B cell (primary cell): ENCODE measurements around the gene KIRREL3. TPM values are rescaled to one million over a fixed set of nuclear protein-coding genes. Genes with fewer than 3 reads are reported as not detected.

Experiments
- ATAC-seq: fragments of 200-7000 bp; cut with Tn5 transposase; one replicate; pipeline ENCODE4 v1.10.0; 2021; ENCODE audit warnings: low read depth, mild to moderate bottlenecking, moderate number of reproducible peaks, moderate library complexity
- CTCF ChIA-PET: fragments of 350-600 bp; sonication (Branson Sonifier 250); formaldehyde crosslinking; loops from one replicate; lab custom pipeline; 2021; ENCODE audit warnings: antibody characterized with exemption, inconsistent platforms; lab: Charles Lee
- POLR2A ChIA-PET: fragments of 350-600 bp; sonication (Branson Sonifier 250); formaldehyde crosslinking; loops from one replicate; lab custom pipeline; 2021; ENCODE audit warnings: antibody characterized with exemption; lab: Charles Lee
- DNase-seq: peaks from one replicate; pipeline ENCODE4 v3.0.0; 2013
- H2AFZ ChIP-seq: 2 replicates; pipeline ENCODE4 v1.6.1; 2012; ENCODE audit warnings: mild to moderate bottlenecking, low read depth, low read length; ENCODE audit not compliant: insufficient read depth, poor library complexity, severe bottlenecking
- H3K27ac ChIP-seq, 2 donors: 1 replicate in 1 of 2; 2 replicates in 1 of 2; pipeline ENCODE4 v1.5.1; 2012 to 2013; ENCODE audit warnings: low read length in 2 of 2, mild to moderate bottlenecking in 2 of 2, moderate library complexity in 1 of 2
- H3K27me3 ChIP-seq, 4 experiments: fragments of 200-600 bp in 1 of 4; sonication (generic) in 1 of 4; replicated peaks in 1 of 4; 1 replicate in 2 of 4; 2 replicates in 2 of 4; pipeline versions ENCODE4 v1.6.1 to v1.7.0; 2013 to 2016; ENCODE audit warnings: low read length in 3 of 4, mild to moderate bottlenecking in 2 of 4, mixed read lengths in 1 of 4, moderate library complexity in 1 of 4; ENCODE audit not compliant: insufficient read depth in 4 of 4, control insufficient read depth in 3 of 4; ENCODE audit errors: control extremely low read depth in 1 of 4
- H3K36me3 ChIP-seq, 2 experiments: replicated peaks in 1 of 2; 1 replicate in 1 of 2; 2 replicates in 1 of 2; pipeline versions ENCODE4 v1.6.1 to v1.7.1; 2013; ENCODE audit warnings: low read length in 1 of 2; ENCODE audit not compliant: insufficient read depth in 2 of 2, control insufficient read depth in 1 of 2; ENCODE audit errors: control extremely low read depth in 1 of 2, extremely low read depth in 1 of 2
- H3K4me1 ChIP-seq, 2 donors: fragments of 200-600 bp in 1 of 2; sonication (generic) in 1 of 2; 1 replicate in 1 of 2; 2 replicates in 1 of 2; pipeline versions ENCODE4 v1.5.1 to v1.6.1; 2013 to 2017; ENCODE audit warnings: low read length in 2 of 2; ENCODE audit not compliant: control insufficient read depth in 2 of 2, insufficient read depth in 2 of 2
- H3K4me2 ChIP-seq: replicated peaks from 2 replicates; pipeline ENCODE3; 2012; ENCODE audit warnings: mild to moderate bottlenecking, low read depth, low read length; ENCODE audit not compliant: poor library complexity, severe bottlenecking
- H3K4me3 ChIP-seq, 5 experiments: fragments of 200-600 bp in 1 of 5; sonication (generic) in 1 of 5; 1 replicate in 3 of 5; 2 replicates in 2 of 5; pipeline versions ENCODE4 v1.5.1 to v1.7.0; 2011 to 2016; ENCODE audit warnings: low read length in 4 of 5, mild to moderate bottlenecking in 4 of 5, low read depth in 2 of 5, control low read depth in 1 of 5, moderate library complexity in 1 of 5; ENCODE audit not compliant: insufficient read depth in 1 of 5; ENCODE audit errors: control extremely low read depth in 1 of 5, extremely low read depth in 1 of 5
- H3K79me2 ChIP-seq: fragments of 200-600 bp; sonication (generic); one replicate; pipeline ENCODE4 v1.6.0; 2016; ENCODE audit warnings: low read length; ENCODE audit not compliant: control insufficient read depth, insufficient read depth
- H3K9ac ChIP-seq: fragments of 200-600 bp; sonication (generic); 2 replicates; pipeline ENCODE4 v1.6.1; 2017; ENCODE audit warnings: mild to moderate bottlenecking, low read length, moderate library complexity
- H3K9me3 ChIP-seq, 3 donors: one replicate each; pipeline versions ENCODE4 v1.6.1 to v1.7.1; 2013; ENCODE audit warnings: low read length in 2 of 3; ENCODE audit not compliant: control insufficient read depth in 2 of 3, insufficient read depth in 1 of 3; ENCODE audit errors: control extremely low read depth in 1 of 3
- H4K20me1 ChIP-seq: 2 replicates; pipeline ENCODE4 v1.6.0; 2012; ENCODE audit warnings: mild to moderate bottlenecking, low read length; ENCODE audit not compliant: insufficient read depth, control insufficient read depth, poor library complexity, severe bottlenecking
- H3K27ac Mint-ChIP-seq: one replicate; pipeline ENCODE4 v1.8.0; 2021; ENCODE audit warnings: mixed read lengths
- H3K27me3 Mint-ChIP-seq: one replicate; pipeline ENCODE4 v1.8.0; 2021; ENCODE audit warnings: mixed read lengths
- H3K4me1 Mint-ChIP-seq: one replicate; pipeline ENCODE4 v1.8.0; 2021; ENCODE audit warnings: mixed read lengths
- H3K4me3 Mint-ChIP-seq: one replicate; pipeline ENCODE4 v1.8.0; 2021; ENCODE audit warnings: mixed read lengths
- H3K9me3 Mint-ChIP-seq: one replicate; pipeline ENCODE4 v1.8.0; 2022; ENCODE audit warnings: mixed read lengths; ENCODE audit not compliant: insufficient read depth
- CTCF ChIP-seq: fragments of 200-600 bp; IDR thresholded peaks from one replicate; pipeline ENCODE4 v1.8.0; 2022; ENCODE audit warnings: antibody characterized with exemption, mild to moderate bottlenecking
- EZH2 ChIP-seq: IDR thresholded peaks from 2 replicates; pipeline ENCODE4 v1.6.1; 2012; ENCODE audit warnings: borderline replicate concordance, low read depth, mild to moderate bottlenecking, moderate library complexity, low read length; ENCODE audit not compliant: insufficient read depth, poor library complexity, severe bottlenecking
- WGBS: methylation state at CpG from one replicate; pipeline ENCODE4 v1.1.5; 2013; ENCODE audit warnings: missing lambda C conversion rate; ENCODE audit not compliant: insufficient coverage; 5-methylcytosine and 5-hydroxymethylcytosine counted together
- intact Hi-C: fragments of 100-400 bp; cut with micrococcal nuclease; formaldehyde crosslinking; loops from one replicate; pipeline ENCODE4 v1.10.0; 2022
- polyA plus RNA-seq: library from polyadenylated mRNA; depleted of rRNA; stranded (reverse); fragments of >200 nt; gene quantifications from 2 replicates; pipeline ENCODE4 v1.2.3, GENCODE V29; 2012
- total RNA-seq, 2 donors: library from RNA; stranded (reverse); fragments of 120-200 nt in 1 of 2; gene quantifications; 1 replicate in 1 of 2; 2 replicates in 1 of 2; pipeline versions ENCODE4 v1.2.3 to v1.2.4, GENCODE V29; 2013 to 2022

Gene KIRREL3
- total and polyA plus RNA-seq, 2 donors (not counting 1 experiment from before 2014, with no cell fraction given): not detected

GRCh38 chr11:126393143-126393542 is 607.4 kb downstream of the KIRREL3 start:
- no peak for DNase-seq
- Histone ChIP-seq H3K4me2 (no peak overlapping the region), H3K4me1 (peaks cover 4 to 8% of the 10 kb centered on the region in 2 donors), H2AFZ (no peak overlapping the region), H3K4me3 (no peak overlapping the region), H4K20me1 (no peaks in the 10 kb centered on the region), H3K27ac (no peak overlapping the region), H3K27me3 (peaks cover 0 to 9% (median 0%) of the 10 kb centered on the region in 4 experiments), H3K9me3 (no peaks in the 10 kb centered on the region), H3K9ac (no peak overlapping the region), H3K79me2 (no peaks in the 10 kb centered on the region), H3K36me3 (no peaks in the 10 kb centered on the region)
- intact Hi-C loops: no loop called here
- TF ChIP-seq CTCF (no peak), EZH2 (no peak)
- no peaks in the 10 kb centered on the region for H3K9me3 Mint-ChIP-seq
- H3K27me3 Mint-ChIP-seq: peaks cover 11% of the 10 kb centered on the region
- 89% methylated on average over 4 of the region's 5 CpGs for WGBS
- peaks cover 8% of the 10 kb centered on the region for H3K4me1 Mint-ChIP-seq
- no peak overlapping the region for H3K27ac Mint-ChIP-seq
- no peak overlapping the region for H3K4me3 Mint-ChIP-seq
- no peak for ATAC-seq
- ChIA-PET POLR2A (no interaction called here), CTCF (no interaction called here)

GRCh38 chr11:126392633-126393013 is 607.9 kb downstream of the KIRREL3 start:
- DNase-seq: no peak
- POLR2A ChIA-PET: no interaction called here

More at GRCh38 chr11:126392633-126393013, 607.9 kb downstream of the KIRREL3 start:
- H3K4me1 ChIP-seq: peaks cover 4 to 8% of the 10 kb centered on the region in 2 donors
- H3K4me3 ChIP-seq: no peak overlapping the region
- H3K9ac ChIP-seq: no peak overlapping the region
- CTCF ChIA-PET: no interaction called here
- H3K36me3 ChIP-seq: no peaks in the 10 kb centered on the region
- H3K79me2 ChIP-seq: no peaks in the 10 kb centered on the region
- 0% methylated on average over 1 of the region's 4 CpGs for WGBS
- no peaks in the 10 kb centered on the region for H4K20me1 ChIP-seq
- intact Hi-C loops: no loop called here
- H3K4me2 ChIP-seq: no peak overlapping the region
- no peak overlapping the region for H2AFZ ChIP-seq
- Mint-ChIP-seq H3K9me3 (no peaks in the 10 kb centered on the region), H3K4me1 (peaks cover 8% of the 10 kb centered on the region), H3K27ac (no peak overlapping the region), H3K4me3 (no peak overlapping the region), H3K27me3 (peaks cover 11% of the 10 kb centered on the region)
- no peak overlapping the region for H3K27ac ChIP-seq
- no peaks in the 10 kb centered on the region for H3K9me3 ChIP-seq
- peaks cover 0 to 9% (median 0%) of the 10 kb centered on the region in 4 experiments for H3K27me3 ChIP-seq
- ATAC-seq: no peak
- TF ChIP-seq EZH2 (no peak), CTCF (no peak)
